GM23248 (cell line): ENCODE measurements around the gene GALNT18.

Experiments
- EZH2 ChIP-seq: fragments of 200-600 bp; sonication (generic); IDR thresholded peaks from 2 replicates; pipeline ENCODE4 v1.6.1; 2018; ENCODE audit warnings: antibody characterized with exemption, mild to moderate bottlenecking; ENCODE audit not compliant: insufficient read depth, poor library complexity, severe bottlenecking
- EZH2phosphoT487 ChIP-seq: fragments of 200-600 bp; sonication (generic); IDR thresholded peaks from 2 replicates; pipeline ENCODE4 v1.6.1; 2018; ENCODE audit warnings: antibody characterized with exemption, moderate library complexity, mild to moderate bottlenecking, low read depth; ENCODE audit not compliant: insufficient read depth

DNA sequence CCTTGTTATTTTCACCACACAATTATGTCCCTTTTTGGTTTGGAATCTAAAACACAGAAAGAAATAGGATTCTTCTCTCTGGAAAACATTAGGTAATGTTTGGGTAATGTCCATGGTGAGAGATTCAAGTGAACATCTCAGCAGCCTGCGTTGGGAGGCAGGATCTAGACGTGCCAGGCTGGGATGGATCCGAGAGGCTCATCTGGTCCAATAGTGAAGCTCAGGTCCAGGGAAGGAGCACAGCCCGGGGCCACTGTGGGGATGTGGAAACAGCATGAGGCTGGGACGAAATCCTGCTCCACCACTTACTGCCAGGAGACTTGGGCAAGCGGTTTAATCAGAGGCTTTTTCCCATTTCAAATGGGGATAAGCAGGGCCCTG is 378.6 kb downstream of the GALNT18 start:
- TF ChIP-seq EZH2 = no peak
- no peak for TF ChIP-seq EZH2phosphoT487
